GM12878 (cell line): ENCODE results near the gene HUNK. TPM values are rescaled to one million over a fixed set of nuclear protein-coding genes. Genes with fewer than 3 reads are reported as not detected.

Experiments
- ATAC-seq: fragments of 200-7000 bp; cut with Tn5 transposase; 3 replicates; pipeline ENCODE4 v1.9.1; 2020; ENCODE audit warnings: mild to moderate bottlenecking, moderate library complexity
- BruUV-seq: library from RNA; stranded (reverse); fragments of 400-500 nt; replicated peaks from 2 replicates; lab custom pipeline; 2021; lab: Mats Ljungman, UMichigan
- CTCF ChIA-PET: fragments of 300-600 bp; sonication (Branson Sonifier 250); formaldehyde crosslinking; extraction: SDS; loops from one replicate; lab custom pipeline; 2021; ENCODE audit warnings: inconsistent platforms; lab: Yijun Ruan, JAX
- POLR2A ChIA-PET: fragments of 350-600 bp; formaldehyde crosslinking; extraction: SDS; loops from one replicate; lab custom pipeline; 2021; ENCODE audit warnings: inconsistent platforms; lab: Charles Lee
- RAD21 ChIA-PET: fragments of 300-600 bp; sonication (Branson Sonifier 250); formaldehyde crosslinking; loops from one replicate; lab custom pipeline; 2023; ENCODE audit warnings: antibody characterized with exemption; ENCODE audit not compliant: unreplicated experiment; lab: Charles Lee
- SMC1A ChIA-PET: fragments of 300-600 bp; sonication (Branson Sonifier 250); formaldehyde crosslinking; loops from one replicate; lab custom pipeline; 2023; ENCODE audit not compliant: unreplicated experiment, uncharacterized antibody; lab: Charles Lee
- DNase-seq: peaks from one replicate; pipeline ENCODE4 v3.0.0-alpha.2; 2011; ENCODE audit warnings: low read depth, low spot score
- FAIRE-seq: peaks from 3 replicates; lab custom pipeline; 2011; peaks lifted over from hg19 to GRCh38; lab: Jason Lieb, UNC
- H2AFZ ChIP-seq: 2 replicates; pipeline ENCODE4 v1.6.0; 2011; ENCODE audit warnings: low read depth, low read length, control low read depth; ENCODE audit not compliant: control insufficient read depth
- H3K27ac ChIP-seq: 2 replicates; pipeline ENCODE4 v1.5.1; 2011; ENCODE audit warnings: control low read depth; ENCODE audit not compliant: control insufficient read depth, insufficient read depth
- H3K27me3 ChIP-seq, 2 experiments: replicated peaks in 1 of 2; 2 replicates each; pipeline versions ENCODE4 v1.6.0 to v1.6.1; 2011; ENCODE audit warnings: low read length in 1 of 2; ENCODE audit not compliant: control insufficient read depth in 2 of 2, insufficient read depth in 2 of 2
- H3K36me3 ChIP-seq, 2 experiments: 2 replicates each; pipeline ENCODE4 v1.5.1; 2011; ENCODE audit warnings: low read length in 1 of 2; ENCODE audit not compliant: control insufficient read depth in 2 of 2, insufficient read depth in 2 of 2
- H3K4me1 ChIP-seq: 2 replicates; pipeline ENCODE4 v1.6.1; 2011; ENCODE audit warnings: mild to moderate bottlenecking, low read length, moderate library complexity, mixed read lengths; ENCODE audit not compliant: control insufficient read depth, insufficient read depth
- H3K4me2 ChIP-seq: 2 replicates; pipeline ENCODE4 v1.6.0; 2011; ENCODE audit warnings: control low read depth; ENCODE audit not compliant: control insufficient read depth, insufficient read depth
- H3K4me3 ChIP-seq: fragments of 200-600 bp; sonication (generic); 2 replicates; pipeline ENCODE4 v1.5.1; 2016
- H3K79me2 ChIP-seq: 2 replicates; pipeline ENCODE4 v1.6.0; 2011; ENCODE audit warnings: low read length; ENCODE audit not compliant: control insufficient read depth, insufficient read depth
- H3K9ac ChIP-seq: 2 replicates; pipeline ENCODE4 v1.8.0; 2011; ENCODE audit warnings: low read length, control low read depth, mixed read lengths; ENCODE audit not compliant: control insufficient read depth, insufficient read depth
- H3K9me3 ChIP-seq: replicated peaks from 3 replicates; pipeline ENCODE4 v1.5.1; 2011; ENCODE audit warnings: mild to moderate bottlenecking, low read length; ENCODE audit not compliant: control insufficient read depth, insufficient read depth
- H4K20me1 ChIP-seq: 2 replicates; pipeline ENCODE4 v1.6.0; 2011; ENCODE audit not compliant: control insufficient read depth, insufficient read depth
- BRCA1 ChIP-seq: IDR thresholded peaks from 2 replicates; pipeline ENCODE4 v1.6.1; 2011; ENCODE audit warnings: low read depth, low read length, improper control_type of control experiment
- DPF2 ChIP-seq: fragments of 450-650 bp; IDR thresholded peaks from 2 replicates; pipeline ENCODE4 v1.6.1; 2017; ENCODE audit warnings: mild to moderate bottlenecking
- E2F4 ChIP-seq: IDR thresholded peaks from 2 replicates; pipeline ENCODE4 v1.6.1; 2012; ENCODE audit warnings: low read depth, low read length, improper control_type of control experiment
- FOXM1 ChIP-seq: IDR thresholded peaks from 2 replicates; pipeline ENCODE4 v1.6.1; 2012; ENCODE audit warnings: low read depth, mild to moderate bottlenecking, inconsistent platforms, low read length, moderate library complexity
- GATAD2B ChIP-seq: fragments of 450-650 bp; conservative IDR thresholded peaks from 2 replicates; pipeline ENCODE4 v1.6.1; 2017; ENCODE audit warnings: low read depth, mild to moderate bottlenecking, moderate library complexity
- MLLT1 ChIP-seq: fragments of 450-650 bp; IDR thresholded peaks from 2 replicates; pipeline ENCODE4 v1.6.1; 2016; ENCODE audit warnings: mild to moderate bottlenecking
- MTA3 ChIP-seq: IDR thresholded peaks from 2 replicates; pipeline ENCODE4 v1.6.1; 2012; ENCODE audit warnings: low read length, inconsistent platforms, borderline replicate concordance
- MXI1 ChIP-seq: fragments of 150-350 bp; IDR thresholded peaks from 2 replicates; pipeline ENCODE4 v1.6.1; 2011; ENCODE audit warnings: low read depth, mild to moderate bottlenecking, inconsistent platforms, low read length, improper control_type of control experiment
- NBN ChIP-seq: fragments of 450-650 bp; IDR thresholded peaks from 2 replicates; pipeline ENCODE4 v1.6.1; 2016
- NKRF ChIP-seq: fragments of 450-650 bp; conservative IDR thresholded peaks from 2 replicates; pipeline ENCODE4 v1.6.1; 2017; ENCODE audit warnings: mild to moderate bottlenecking, moderate library complexity
- PAX8 ChIP-seq: fragments of 450-650 bp; IDR thresholded peaks from 2 replicates; pipeline ENCODE4 v1.6.1; 2017; ENCODE audit warnings: mild to moderate bottlenecking, moderate library complexity
- SMC3 ChIP-seq: IDR thresholded peaks from 2 replicates; pipeline ENCODE4 v1.6.1; 2011; ENCODE audit warnings: low read length, improper control_type of control experiment, borderline replicate concordance
- TARDBP ChIP-seq: IDR thresholded peaks from 2 replicates; pipeline ENCODE4 v1.6.1; 2016; ENCODE audit warnings: borderline replicate concordance
- TCF12 ChIP-seq: IDR thresholded peaks from 2 replicates; pipeline ENCODE4 v1.6.1; 2011; ENCODE audit warnings: low read depth, mild to moderate bottlenecking, low read length
- YBX1 ChIP-seq: fragments of 450-650 bp; IDR thresholded peaks from 2 replicates; pipeline ENCODE4 v1.6.1; 2016; ENCODE audit warnings: antibody characterized with exemption
- WGBS: methylation state at CpG from one replicate; pipeline ENCODE4 v1.1.6; 2016; ENCODE audit warnings: low lambda C conversion rate; ENCODE audit not compliant: insufficient replicate concordance, insufficient coverage; ENCODE audit errors: missing lambda C conversion rate; 5-methylcytosine and 5-hydroxymethylcytosine counted together
- in situ Hi-C: fragments of 300-500 bp; cut with MboI; formaldehyde crosslinking; loops from 9 replicates; pipeline ENCODE4 v1.14.3; 2018; ENCODE audit warnings: mixed read lengths
- intact Hi-C: fragments of 100-400 bp; cut with micrococcal nuclease; formaldehyde crosslinking; loops from one replicate; pipeline ENCODE4 v1.14.2; 2022; ENCODE audit not compliant: unreplicated experiment
- polyA plus RNA-seq, 11 experiments: library from polyadenylated mRNA; depleted of rRNA in 4 of 11; unstranded in 6 of 11; stranded (reverse) in 5 of 11; fragments of >200 nt; fragmentation: Nextera tagmentation in 4 of 11; fragmentation: Illumina TruSeq in 1 of 11; extraction: Ambion mirVana in 4 of 11; extraction: Trizol in 1 of 11; gene quantifications; 1 replicate in 1 of 11; 2 replicates in 10 of 11; pipeline versions ENCODE4 v1.2.1 to v1.2.3, GENCODE V29; 2011 to 2016; ENCODE audit warnings: inconsistent platforms in 2 of 11, missing spikeins in 2 of 11, low read depth in 1 of 11
- total RNA-seq, 4 experiments: library from RNA; depleted of rRNA in 3 of 4; stranded (reverse); fragments of >200 nt in 3 of 4; fragmentation: Illumina TruSeq in 1 of 4; extraction: Trizol in 1 of 4; gene quantifications; 2 replicates each; pipeline versions ENCODE4 v1.2.1 to v1.2.3, GENCODE V29; 2013 to 2021

HUNK gene
- total and polyA plus RNA-seq, 10 of the 15 experiments (the other 5 are each of a cell fraction or from before 2014, with no cell fraction given): under 0.01 to 0.14 (median 0.03) TPM; not detected in 7

GRCh38 chr21:31848326-31848985, 24.4 kb upstream of the HUNK start:
- no peaks in the 10 kb centered on the region for H4K20me1 ChIP-seq
- H3K4me1 ChIP-seq: no peaks in the 10 kb centered on the region
- no peaks in the 10 kb centered on the region for H3K36me3 ChIP-seq
- ChIA-PET SMC1A (no interaction called here), POLR2A (no interaction called here), RAD21 (no interaction called here), CTCF (interaction anchor here (0.6 to 1.5 kb wide), 2 partner anchors 17 to 25 kb away, joined by 3 read pairs; no protein-coding TSS in a partner anchor)
- H3K9ac ChIP-seq: no peak overlapping the region
- ATAC-seq: no peak
- TF ChIP-seq FOXM1 (no peak), NBN (no peak), PAX8 (no peak), GATAD2B (no peak), MXI1 (no peak), SMC3 (no peak)
- in situ Hi-C loops: no loop called here
- intact Hi-C loops: no loop called here
- H3K27me3 ChIP-seq: no peaks in the 10 kb centered on the region
- no peak overlapping the region for H2AFZ ChIP-seq
- H3K4me3 ChIP-seq: no peak overlapping the region
- no peak overlapping the region for H3K4me2 ChIP-seq
- no peak overlapping the region for H3K27ac ChIP-seq
- H3K79me2 ChIP-seq: no peaks in the 10 kb centered on the region
- no peak for DNase-seq
- no peaks in the 10 kb centered on the region for H3K9me3 ChIP-seq
- FAIRE-seq: no peak
- 0% methylated on average over 4 of the region's 4 CpGs for WGBS
- no TSS peak for BruUV-seq

- ATAC-seq (no peak), FAIRE-seq (no peak), DNase-seq (no peak)
- CTCF ChIA-PET: no interaction called here
- intact Hi-C loops: no loop called here
- RAD21 ChIA-PET: no interaction called here
- no peak overlapping the region for H3K27ac ChIP-seq
- H3K9ac ChIP-seq: no peak overlapping the region
- H3K9me3 ChIP-seq: no peaks in the 10 kb centered on the region
- H2AFZ ChIP-seq: no peak overlapping the region
- H3K4me2 ChIP-seq: no peak overlapping the region
- H3K27me3 ChIP-seq: no peaks in the 10 kb centered on the region
- no peaks in the 10 kb centered on the region for H4K20me1 ChIP-seq
- no peak overlapping the region for H3K4me3 ChIP-seq
- no TSS peak for BruUV-seq
- SMC1A ChIA-PET: interaction anchor here (0.9 kb wide), 1 partner anchor 9 kb away, joined by 4 read pairs; no protein-coding TSS in a partner anchor
- H3K79me2 ChIP-seq: no peaks in the 10 kb centered on the region
- POLR2A ChIA-PET: no interaction called here
- WGBS: 19% methylated on average over 7 of the region's 7 CpGs
- no peaks in the 10 kb centered on the region for H3K4me1 ChIP-seq
- H3K36me3 ChIP-seq: no peaks in the 10 kb centered on the region
- in situ Hi-C loops: no loop called here
- TF ChIP-seq TCF12 (no peak), E2F4 (no peak), NKRF (no peak), PAX8 (no peak), DPF2 (no peak), MLLT1 (no peak), YBX1 (no peak), BRCA1 (no peak), MTA3 (no peak), TARDBP (no peak)
Measured at GRCh38 chr21:31850886-31851285, 21.9 kb upstream of the HUNK start.
